Thyroid gland (tissue), 4 donors: Measurements from ENCODE around the gene PDP2. TPM values are rescaled to one million over a fixed set of nuclear protein-coding genes. Genes with fewer than 3 reads are reported as not detected.
A peak's percentile ranks its signal among the peaks of the same experiment; 100 is the strongest.

ENCODE experiments used
- DNase-seq, 2 donors: peaks; one replicate each; pipeline ENCODE4 v3.0.0-alpha.2; 2019
- H3K27ac ChIP-seq, 3 donors: fragments of 200-600 bp; sonication (generic); 1 replicate in 2 of 3; 2 replicates in 1 of 3; pipeline ENCODE4 v1.5.1; 2016 to 2019; ENCODE audit warnings: mild to moderate bottlenecking in 1 of 3, moderate library complexity in 1 of 3
- H3K27me3 ChIP-seq: fragments of 200-600 bp; sonication (generic); one replicate; pipeline ENCODE4 v1.5.1; 2019
- H3K36me3 ChIP-seq, 2 donors: fragments of 200-600 bp; sonication (generic); one replicate each; pipeline ENCODE4 v1.5.1; 2016 to 2019
- H3K4me1 ChIP-seq, 2 donors: fragments of 200-600 bp; sonication (generic); one replicate each; pipeline ENCODE4 v1.5.1; 2017 to 2019
- H3K4me3 ChIP-seq, 3 donors: fragments of 200-600 bp; sonication (generic); replicated peaks in 1 of 3; 1 replicate in 2 of 3; 2 replicates in 1 of 3; pipeline ENCODE4 v1.5.1; 2016; ENCODE audit warnings: mild to moderate bottlenecking in 1 of 3
- H3K9me3 ChIP-seq: fragments of 200-600 bp; sonication (generic); one replicate; pipeline ENCODE4 v1.5.1; 2017
- POLR2A ChIP-seq, 2 donors: fragments of 450-650 bp; IDR thresholded peaks; one replicate each; pipeline ENCODE4 v1.6.1; 2017; ENCODE audit warnings: antibody characterized with exemption in 2 of 2, mild to moderate bottlenecking in 2 of 2, moderate library complexity in 1 of 2
- WGBS, 2 donors: methylation state at CpG; one replicate each; pipeline ENCODE4 v1.1.5; 2017; 5-methylcytosine and 5-hydroxymethylcytosine counted together
- intact Hi-C: fragments of 100-400 bp; cut with DNase I; formaldehyde crosslinking; loops from one replicate; pipeline ENCODE4 v1.15.1; 2023
- total RNA-seq, 4 donors: library from RNA; depleted of rRNA; stranded (reverse); fragments of >200 nt; gene quantifications; one replicate each; pipeline ENCODE4 v1.2.3, GENCODE V29; 2016
- TF ChIP-seq, protein P1 (sequence below), 6 experiments: fragments of 200-600 bp in 3 of 6; fragments of 450-650 bp in 3 of 6; sonication (generic) in 3 of 6; IDR thresholded peaks; one replicate each; pipeline ENCODE4 v1.5.1; 2016 to 2019; ENCODE audit warnings: antibody characterized with exemption in 6 of 6, mild to moderate bottlenecking in 2 of 6, inconsistent platforms in 1 of 6, moderate library complexity in 1 of 6

Gene PDP2, protein sequence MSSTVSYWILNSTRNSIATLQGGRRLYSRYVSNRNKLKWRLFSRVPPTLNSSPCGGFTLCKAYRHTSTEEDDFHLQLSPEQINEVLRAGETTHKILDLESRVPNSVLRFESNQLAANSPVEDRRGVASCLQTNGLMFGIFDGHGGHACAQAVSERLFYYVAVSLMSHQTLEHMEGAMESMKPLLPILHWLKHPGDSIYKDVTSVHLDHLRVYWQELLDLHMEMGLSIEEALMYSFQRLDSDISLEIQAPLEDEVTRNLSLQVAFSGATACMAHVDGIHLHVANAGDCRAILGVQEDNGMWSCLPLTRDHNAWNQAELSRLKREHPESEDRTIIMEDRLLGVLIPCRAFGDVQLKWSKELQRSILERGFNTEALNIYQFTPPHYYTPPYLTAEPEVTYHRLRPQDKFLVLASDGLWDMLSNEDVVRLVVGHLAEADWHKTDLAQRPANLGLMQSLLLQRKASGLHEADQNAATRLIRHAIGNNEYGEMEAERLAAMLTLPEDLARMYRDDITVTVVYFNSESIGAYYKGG
- 10 to 100 TPM; 10.7 to 34.5 (median 26.9) TPM for total RNA-seq

DNA sequence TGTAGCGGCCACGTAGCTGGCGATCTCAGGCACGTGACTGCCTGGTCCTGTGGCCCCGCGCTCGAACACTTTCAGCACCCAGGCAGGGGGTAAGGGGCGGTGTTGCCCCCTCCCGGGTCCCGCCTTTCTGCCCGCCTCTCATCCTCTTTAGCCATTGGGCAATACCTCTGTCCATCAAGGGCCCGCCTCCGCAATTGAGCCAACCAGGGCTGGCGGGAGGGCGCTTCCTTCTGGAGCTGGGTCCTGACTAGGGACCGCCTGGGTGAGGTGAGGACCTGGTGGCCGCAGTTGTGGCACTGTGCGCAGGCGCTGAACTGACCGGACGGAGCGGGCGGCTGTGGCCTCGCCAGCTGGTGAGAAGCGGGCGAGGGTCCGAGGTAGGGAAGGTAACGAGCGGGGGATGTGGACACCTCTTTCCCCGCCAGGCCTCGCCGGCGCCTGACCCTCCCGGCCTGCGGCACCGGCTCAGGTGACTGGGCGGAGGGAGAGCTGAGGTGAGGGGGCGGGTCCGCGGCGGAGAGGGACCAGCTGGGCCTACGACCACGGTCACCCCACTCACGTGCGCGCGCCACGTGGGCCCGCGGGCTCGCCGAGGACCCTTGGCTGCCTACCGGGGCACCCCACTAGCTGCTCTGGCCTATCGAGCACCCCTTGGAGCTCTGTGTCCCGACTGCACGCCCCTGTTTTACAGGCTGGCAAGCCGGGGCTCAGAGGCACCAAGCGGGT, at the start of gene PDP2:
Gene PDP2 (plus strand): TSS at position 228 of the 726 bp plus-strand sequence. CDS start 3,770 bp downstream, outside the sequence.
- Histone ChIP-seq H3K9me3 (no peaks in the 10 kb centered on the region), H3K4me3 (peak within 1 kb of the TSS; percentile 55 to 74 (median 72)), H3K4me1 (peaks cover 8 to 25% of the 10 kb centered on the region in 2 donors), H3K36me3 (peaks cover 8 to 11% of the 10 kb centered on the region in 2 donors), H3K27ac (peak within 1 kb of the TSS; percentile 66 to 79 (median 78)), H3K27me3 (no peaks in the 10 kb centered on the region)
- TF ChIP-seq POLR2A (IDR thresholded peaks at IDR 0.05): peak in 1 of 2 donors; percentile 94
- TF ChIP-seq, protein P1, sequence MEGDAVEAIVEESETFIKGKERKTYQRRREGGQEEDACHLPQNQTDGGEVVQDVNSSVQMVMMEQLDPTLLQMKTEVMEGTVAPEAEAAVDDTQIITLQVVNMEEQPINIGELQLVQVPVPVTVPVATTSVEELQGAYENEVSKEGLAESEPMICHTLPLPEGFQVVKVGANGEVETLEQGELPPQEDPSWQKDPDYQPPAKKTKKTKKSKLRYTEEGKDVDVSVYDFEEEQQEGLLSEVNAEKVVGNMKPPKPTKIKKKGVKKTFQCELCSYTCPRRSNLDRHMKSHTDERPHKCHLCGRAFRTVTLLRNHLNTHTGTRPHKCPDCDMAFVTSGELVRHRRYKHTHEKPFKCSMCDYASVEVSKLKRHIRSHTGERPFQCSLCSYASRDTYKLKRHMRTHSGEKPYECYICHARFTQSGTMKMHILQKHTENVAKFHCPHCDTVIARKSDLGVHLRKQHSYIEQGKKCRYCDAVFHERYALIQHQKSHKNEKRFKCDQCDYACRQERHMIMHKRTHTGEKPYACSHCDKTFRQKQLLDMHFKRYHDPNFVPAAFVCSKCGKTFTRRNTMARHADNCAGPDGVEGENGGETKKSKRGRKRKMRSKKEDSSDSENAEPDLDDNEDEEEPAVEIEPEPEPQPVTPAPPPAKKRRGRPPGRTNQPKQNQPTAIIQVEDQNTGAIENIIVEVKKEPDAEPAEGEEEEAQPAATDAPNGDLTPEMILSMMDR (IDR thresholded peaks at IDR 0.05): no peak
- peak; percentile 98 for DNase-seq
- WGBS, 2 donors: 0 to 1% methylated on average over 6 to 25 of the region's 58 CpGs
- intact Hi-C loops: no loop called here

DNA sequence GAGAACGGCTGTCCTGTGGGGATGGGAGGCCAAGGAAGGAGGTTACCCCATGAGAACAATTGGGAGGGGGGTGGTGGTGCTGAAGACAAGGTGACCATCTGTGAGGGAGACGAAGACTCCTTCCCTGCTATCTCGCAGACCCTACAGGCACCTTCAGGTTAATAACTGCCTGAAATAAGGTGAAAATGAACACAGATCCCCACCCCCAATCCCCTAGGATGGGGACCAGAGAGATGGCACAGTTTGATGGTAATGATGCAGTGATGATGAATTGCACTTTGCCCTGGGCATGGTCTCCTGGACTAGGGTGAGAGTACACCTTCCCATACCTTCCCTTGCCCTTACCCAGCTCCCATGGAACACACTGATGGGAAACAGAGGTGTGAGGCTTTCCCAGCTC, 48.1 kb upstream of the PDP2 start:
- Histone ChIP-seq H3K4me3 (no peak overlapping the region), H3K27ac (no peak overlapping the region), H3K9me3 (no peaks in the 10 kb centered on the region), H3K36me3 (no peaks in the 10 kb centered on the region), H3K4me1 (peaks cover 9 to 15% of the 10 kb centered on the region in 2 donors), H3K27me3 (no peaks in the 10 kb centered on the region)
- DNase-seq: no peak
- 81 to 84% methylated on average over 3 of the region's 3 CpGs for WGBS, 2 donors
- intact Hi-C loops: loop anchor here (5.0 kb wide), 1 partner anchor 35 kb away; no protein-coding TSS in a partner anchor
- TF ChIP-seq POLR2A (IDR thresholded peaks at IDR 0.05): no peak
- TF ChIP-seq, protein P1 (IDR thresholded peaks at IDR 0.05): no peak

DNA sequence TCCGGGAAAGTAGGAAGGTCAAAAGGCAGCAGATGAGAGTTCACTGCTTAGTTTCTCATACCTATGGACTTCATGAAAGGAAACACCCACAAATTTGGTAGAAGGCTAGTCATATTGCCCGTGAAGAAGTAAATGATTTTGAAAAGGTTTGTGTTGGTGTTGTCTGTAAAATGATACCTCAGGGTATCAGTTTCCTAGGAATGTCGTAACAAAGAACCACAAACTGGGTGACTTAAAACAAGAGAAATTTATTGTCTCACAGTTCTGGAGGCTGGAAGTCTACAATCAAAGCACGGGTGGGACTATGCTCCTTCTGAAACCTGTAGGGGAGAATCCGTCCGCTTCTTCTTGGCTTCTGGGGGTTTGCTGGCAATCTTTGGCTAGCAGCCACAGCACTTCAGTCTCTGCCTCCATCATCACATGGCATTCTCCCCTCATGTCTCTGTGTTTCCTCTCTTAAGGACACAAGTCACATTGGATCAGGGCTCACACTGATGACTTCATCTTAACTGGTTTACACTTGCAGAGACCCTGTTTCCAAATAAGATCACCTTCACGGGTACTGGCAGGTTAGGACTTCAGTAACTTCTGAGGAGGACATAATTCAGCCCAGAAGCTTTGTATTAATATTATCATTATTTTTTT, 47.5 kb upstream of the PDP2 start:
- Histone ChIP-seq H3K36me3 (no peaks in the 10 kb centered on the region), H3K9me3 (no peaks in the 10 kb centered on the region), H3K27ac (no peak overlapping the region), H3K4me1 (peaks cover 9 to 15% of the 10 kb centered on the region in 2 donors), H3K4me3 (no peak overlapping the region), H3K27me3 (no peaks in the 10 kb centered on the region)
- intact Hi-C loops: loop anchor here (5.0 kb wide), 1 partner anchor 35 kb away; no protein-coding TSS in a partner anchor
- WGBS, 2 donors: 79 to 84% methylated on average over 7 of the region's 7 CpGs
- TF ChIP-seq, protein P1 (IDR thresholded peaks at IDR 0.05): no peak
- no peak for TF ChIP-seq POLR2A (IDR thresholded peaks at IDR 0.05)
- no peak for DNase-seq

DNA sequence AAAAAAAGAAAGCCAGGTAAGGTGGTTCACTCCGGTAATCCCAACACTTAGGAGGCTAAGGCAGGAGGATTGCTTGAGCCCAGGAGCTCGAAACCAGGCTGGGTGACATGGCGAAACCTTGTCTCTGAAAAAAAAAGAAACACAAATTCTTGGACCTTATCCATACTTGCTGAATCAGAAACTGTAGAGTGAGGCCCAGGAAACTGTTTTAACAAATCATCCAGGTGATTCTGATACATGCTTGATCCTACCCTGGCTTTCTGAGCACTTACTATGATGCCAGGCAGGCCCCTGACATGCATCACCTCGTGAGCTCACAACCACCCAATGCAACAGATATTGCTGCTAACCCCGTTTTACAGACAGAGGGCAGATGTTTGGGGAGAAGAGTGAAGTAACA, 45.6 kb upstream of the PDP2 start:
- H3K27me3 ChIP-seq: no peaks in the 10 kb centered on the region
- no peaks in the 10 kb centered on the region for H3K36me3 ChIP-seq
- no peak for DNase-seq
- WGBS, 2 donors: 84 to 91% methylated on average over 5 of the region's 5 CpGs
- peaks cover 2 to 3% of the 10 kb centered on the region in 2 donors for H3K4me1 ChIP-seq
- no peak for TF ChIP-seq POLR2A (IDR thresholded peaks at IDR 0.05)
- TF ChIP-seq, protein P1 (IDR thresholded peaks at IDR 0.05): no peak
- H3K4me3 ChIP-seq: no peak overlapping the region
- no peaks in the 10 kb centered on the region for H3K9me3 ChIP-seq
- intact Hi-C loops: loop anchor here (5.0 kb wide), 1 partner anchor 33 kb away; no protein-coding TSS in a partner anchor
- no peak overlapping the region for H3K27ac ChIP-seq
